Stimulated activated CD4-positive, alpha-beta T cell treated with anti-CD3 and anti-CD28 coated beads, Interleukin-2, amount 100 ng/mL, for 48 hours (primary cell): ENCODE measurements around the gene ZNF175.

ENCODE experiments used
- DNase-seq, 2 donors: peaks; one replicate each; pipeline ENCODE4 v3.0.0-alpha.2; 2020

ZNF175 gene

DNA sequence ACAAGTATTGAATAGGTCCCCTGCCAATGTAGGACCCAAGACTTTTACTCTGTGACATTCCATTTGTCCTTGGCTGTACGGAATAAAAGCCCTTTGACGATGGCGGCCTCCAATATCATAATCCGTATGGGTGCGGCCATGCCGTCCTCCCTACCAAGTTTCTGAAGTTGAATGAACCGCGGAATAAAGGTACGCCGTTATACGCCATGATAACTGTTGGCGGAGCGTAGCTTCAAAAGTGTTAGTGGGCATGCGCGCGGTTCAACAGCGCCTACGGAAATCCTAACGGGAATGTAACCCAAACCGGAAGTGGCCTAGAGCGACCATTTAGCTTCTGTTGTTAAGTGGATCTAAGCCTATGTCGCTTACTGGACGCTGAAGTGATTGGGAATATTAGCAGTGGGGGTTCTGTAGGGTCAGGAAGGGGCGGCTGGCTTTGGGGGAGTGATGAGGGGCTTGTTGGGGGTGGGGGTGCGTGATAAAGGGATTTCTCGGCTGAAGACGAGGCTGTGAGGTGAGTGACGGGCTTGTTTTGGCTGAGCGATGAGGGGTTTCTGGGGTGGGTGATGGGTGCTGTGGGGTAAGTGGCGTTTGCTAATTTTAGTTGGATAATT lies at the start of gene ZNF175:
Gene ZNF175 (plus strand): TSS at position 322 of the 614 bp plus-strand sequence. CDS start 2,047 bp downstream, outside the sequence.
- DNase-seq = peak; percentile 83 to 87

DNA sequence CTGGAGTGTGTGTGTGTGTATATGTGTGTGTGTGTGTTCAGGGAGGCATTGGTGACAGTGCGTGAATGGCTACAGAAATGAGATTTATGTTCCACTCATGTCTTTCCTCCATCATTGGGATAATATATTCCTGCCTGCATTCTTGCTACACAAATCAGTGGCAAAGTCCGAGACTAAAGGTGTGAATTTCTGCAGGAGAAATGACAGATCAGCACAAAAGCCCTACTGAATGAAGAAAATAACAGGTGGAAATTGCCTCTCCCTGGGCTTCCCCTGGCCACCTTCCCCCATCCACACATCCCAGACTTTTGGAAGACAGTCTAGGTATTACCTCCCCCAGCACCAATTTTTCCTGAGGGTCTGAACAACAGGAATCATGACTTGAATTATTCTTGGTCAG lies 49.7 kb upstream of the ZNF175 start:
- no peak for DNase-seq

DNA sequence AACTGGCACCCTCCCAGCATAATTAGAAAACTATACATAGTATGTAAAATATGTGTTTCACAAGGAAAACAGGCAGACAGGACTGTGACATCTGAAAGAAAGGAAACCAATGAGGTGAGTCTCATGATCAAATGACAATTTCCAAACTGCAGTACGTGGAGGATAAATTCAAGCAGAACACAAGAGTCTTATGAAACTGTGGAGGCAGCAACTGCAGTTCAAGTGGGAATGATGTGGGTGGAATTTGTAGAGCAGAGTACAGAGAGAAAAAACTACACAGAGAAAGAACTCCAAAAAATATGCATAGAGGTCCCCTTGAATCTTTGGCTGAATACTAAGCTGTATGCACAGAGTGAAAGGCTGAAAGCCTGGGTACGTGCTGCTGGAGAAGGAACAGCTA lies 49.3 kb upstream of the ZNF175 start:
- DNase-seq = no peak

DNA sequence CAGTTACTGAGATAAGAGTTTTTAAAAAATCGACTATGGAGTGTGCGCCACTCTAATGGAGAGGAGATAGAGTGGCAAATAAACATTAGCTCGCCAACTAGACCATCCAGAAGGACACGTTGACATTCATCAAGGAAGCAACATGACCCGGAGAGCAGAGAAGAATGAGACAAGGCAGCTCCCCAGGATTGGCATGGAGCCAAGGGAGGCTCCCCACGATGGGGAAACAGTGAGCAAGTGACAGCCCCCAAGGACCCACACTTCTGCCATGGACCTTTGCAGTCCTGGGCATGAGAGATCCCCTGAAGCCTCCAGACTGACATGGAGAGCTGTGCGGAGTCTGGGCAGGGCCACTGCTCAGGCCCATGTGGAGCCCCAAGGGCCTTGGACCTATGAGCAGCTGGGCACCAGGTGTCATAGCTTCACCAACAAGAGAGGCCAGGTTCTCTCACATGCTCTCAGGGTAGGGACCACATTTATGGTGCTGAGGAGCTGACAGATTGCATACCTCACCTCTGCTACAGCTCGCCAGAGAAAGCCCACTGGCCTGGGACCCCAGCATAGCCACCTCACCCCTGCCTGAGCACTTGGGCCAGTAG lies 46.3 kb upstream of the ZNF175 start:
- no peak for DNase-seq

DNA sequence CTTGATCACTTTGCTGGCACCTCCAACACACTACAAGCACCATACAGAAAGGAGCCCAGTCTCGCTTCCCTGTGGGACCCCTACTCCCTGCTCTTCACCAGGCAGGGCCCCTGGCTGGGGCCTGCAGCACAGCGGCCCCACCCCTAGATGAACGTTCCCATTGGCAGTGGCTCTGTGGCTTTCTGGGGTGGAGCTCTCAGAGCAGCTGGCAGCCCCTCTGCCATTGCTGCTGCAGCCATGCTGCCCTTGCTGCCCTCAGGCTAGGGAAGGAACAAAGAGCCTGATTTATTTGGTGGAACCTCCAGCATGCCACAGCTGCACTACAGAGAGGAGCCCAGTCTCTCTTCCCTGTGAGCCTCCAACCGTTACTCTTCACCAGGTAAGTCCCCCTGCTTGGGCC lies 45.4 kb upstream of the ZNF175 start:
- no peak for DNase-seq

DNA sequence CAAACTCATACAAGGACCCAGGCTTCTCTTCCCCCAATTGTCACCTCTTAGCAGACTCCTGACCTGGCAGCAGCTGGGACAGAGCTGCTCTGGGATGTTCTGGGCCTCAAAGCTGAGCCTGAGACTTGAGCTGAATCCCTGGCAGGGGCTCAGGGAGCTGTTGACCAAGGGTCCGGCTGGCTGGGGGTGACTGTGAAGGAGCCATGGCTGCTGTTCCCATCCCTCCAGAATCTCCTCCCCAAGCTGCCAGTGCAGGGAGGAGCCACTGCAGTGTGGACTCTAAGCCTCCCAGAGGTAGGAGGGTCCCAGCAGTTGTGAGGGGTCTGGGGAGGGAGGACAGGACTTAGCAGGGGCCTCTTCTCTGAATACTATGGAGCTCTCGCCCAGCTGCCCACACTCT lies 41.8 kb upstream of the ZNF175 start:
- no peak for DNase-seq

DNA sequence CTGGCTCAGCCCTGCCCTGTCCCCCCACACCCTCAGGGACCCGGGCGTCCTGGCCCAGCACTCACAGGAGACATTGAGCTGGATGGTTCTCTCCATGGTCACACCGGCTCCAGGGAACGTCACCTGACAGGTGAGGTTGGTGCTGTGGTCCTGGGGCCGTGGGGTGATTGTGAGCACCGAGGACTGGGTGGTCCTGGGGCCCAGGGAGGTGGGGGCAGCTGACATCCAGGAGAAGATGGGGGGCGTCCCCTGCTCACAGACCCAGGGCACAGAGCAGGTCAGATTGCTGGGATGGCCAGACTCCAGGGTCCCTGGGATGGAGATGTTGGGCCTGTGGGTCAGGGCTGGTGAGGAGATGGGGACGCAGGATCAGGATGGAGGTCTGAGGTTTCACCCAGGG lies 40.5 kb upstream of the ZNF175 start:
- no peak for DNase-seq

DNA sequence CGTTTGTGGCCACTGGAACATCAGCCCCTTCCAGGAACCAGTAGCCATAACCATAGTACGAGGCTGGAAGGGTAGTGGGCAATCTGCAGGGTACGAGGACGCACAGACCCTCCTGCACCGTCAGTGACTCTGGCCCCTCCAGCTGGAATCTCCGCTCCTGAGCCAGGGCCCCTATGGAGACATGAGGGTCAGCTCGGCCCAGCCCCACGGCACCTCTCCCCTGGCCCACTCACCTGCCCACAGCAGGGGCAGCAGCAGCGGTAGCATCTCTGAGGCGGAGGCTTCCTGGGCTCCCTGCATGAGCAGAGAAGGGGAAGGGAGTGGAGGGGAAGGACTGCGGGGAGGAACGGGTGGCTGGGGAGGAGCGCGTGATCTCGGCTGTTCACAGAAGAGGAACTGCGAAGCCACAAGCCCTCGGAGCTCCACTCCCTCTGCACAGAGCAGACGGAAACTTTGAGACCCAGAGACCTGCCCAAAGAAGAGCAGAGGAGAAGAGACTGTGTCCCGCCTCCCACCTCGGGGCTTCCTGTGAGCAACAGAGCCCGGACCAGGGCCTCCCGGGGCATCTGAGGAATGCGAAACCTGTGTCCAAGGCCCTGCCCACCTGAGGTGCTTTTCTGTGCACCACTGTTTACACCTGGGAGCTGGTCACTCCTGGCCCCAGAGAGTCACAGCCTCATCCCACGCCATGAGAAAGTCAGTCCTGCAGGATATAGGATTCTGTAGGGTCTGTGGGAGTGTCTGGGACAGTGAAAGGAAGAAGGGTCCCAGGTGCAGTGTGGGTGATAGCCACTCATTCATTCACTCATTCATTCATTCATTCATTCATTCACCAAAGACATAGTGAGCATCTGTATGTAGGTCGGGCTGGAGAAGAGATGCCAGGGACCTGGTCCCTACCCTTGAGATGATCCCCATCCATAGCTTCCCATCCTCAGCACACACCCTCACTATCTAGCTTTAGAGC lies 39.5 kb upstream of the ZNF175 start, which contains the start of gene SIGLEC6:
Gene SIGLEC6 (minus strand): TSS at position 322 of the 967 bp plus-strand sequence. CDS start 22 bp downstream, at position 300.
- no peak for DNase-seq

DNA sequence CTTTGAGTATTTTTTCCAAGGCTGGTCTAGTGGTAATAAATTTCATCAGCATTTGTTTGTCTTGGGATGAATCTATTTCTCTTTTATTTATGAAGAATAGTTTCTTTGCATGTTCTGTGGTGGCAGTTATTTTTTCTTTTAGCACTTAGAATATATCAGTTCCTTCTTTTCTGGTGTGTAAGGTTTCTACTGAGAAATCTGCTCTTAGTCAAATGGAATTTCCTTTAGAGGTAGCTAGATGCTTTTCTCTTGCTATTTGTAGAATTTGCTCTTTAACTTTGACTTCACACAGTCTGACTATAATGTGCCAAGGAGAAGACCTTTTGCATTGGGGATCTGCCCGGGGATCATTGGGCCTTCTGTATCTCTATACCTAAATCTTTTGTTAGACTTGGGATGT lies 35.5 kb upstream of the ZNF175 start:
- no peak for DNase-seq

DNA sequence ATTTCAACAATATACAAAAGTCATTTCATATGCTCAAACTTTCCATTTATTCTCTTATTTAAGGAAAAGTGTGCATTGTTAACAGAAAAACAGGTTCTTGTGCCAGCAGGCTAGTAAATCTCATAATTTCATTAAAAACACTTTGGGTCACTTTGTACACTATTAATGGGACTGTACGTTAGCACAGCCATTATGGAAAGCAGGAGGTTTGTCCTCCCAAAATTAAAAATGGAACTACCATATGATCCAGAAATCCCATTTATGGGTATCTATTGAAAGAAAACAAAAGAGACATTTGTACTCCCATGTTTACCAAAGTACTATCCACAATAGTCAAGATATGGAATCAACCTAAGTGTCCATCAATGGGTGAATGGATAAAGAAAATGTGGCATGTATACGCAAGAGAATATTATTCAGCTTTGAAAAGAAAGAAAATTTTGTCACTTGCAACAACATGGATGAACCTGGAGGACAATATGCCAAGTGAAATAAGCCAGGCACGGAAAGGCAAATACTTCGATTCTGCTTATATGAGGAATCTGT lies 31.2 kb upstream of the ZNF175 start:
- no peak for DNase-seq

DNA sequence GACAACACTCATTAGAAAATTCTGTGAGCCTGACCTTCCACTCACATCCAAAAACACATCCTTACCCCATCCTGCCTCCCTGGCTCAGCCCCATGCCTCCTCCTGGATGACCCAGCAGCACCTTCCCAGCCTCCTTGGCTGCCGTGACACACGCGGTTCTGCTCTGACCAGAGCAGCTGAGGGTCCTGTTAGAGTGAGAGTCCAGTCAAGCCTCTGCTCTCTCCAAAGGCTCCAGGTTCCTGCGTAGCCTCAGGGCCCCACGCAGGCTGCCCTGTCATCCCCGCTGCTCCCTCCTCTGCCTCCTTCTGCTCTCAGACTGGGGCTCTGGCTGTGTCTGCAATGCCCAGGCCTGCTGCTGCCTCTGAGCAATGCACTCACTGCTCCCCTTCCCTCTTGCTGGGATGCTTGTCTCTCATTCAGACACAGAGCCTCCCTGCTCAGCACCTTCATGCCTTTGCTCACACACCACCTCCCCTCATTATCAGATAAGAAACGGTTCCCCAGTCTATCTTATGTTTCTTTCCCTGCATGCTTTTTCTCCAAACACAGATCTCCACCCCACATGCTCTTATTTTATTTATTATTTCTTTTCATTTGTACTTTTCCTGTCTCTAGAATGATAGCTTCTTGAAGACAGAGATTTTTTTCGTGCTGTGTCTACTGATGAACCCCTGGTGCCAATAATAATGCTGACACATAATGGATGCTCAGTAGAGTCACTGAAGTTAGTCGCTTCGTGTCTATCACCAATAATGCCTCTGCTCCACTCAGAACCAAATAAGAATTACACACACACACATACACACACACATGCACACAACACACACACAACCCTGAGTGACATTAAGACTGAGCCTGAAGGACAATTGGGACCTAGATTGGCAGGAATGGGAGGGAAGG lies 29.4 kb upstream of the ZNF175 start:
- no peak for DNase-seq

DNA sequence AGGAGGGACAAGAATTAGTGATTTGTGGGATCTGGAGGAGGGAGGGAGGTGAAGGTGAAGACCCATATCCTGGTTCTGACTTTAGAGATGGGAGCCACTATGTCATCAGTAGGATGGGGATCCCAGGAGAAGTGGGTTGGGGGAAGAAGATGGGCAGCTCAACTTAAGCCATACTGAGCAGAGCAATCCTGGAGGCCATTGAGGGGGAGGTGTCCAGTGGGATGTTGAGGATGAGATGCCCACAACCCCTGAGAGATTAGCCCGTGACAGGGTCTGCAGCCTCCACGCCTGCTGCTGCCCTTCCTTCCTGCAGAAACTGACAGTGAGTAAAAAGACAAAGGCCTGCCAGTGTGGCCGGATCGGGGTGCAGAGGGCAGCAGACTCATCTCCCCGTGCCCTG lies 28.4 kb upstream of the ZNF175 start:
- DNase-seq = no peak

DNA sequence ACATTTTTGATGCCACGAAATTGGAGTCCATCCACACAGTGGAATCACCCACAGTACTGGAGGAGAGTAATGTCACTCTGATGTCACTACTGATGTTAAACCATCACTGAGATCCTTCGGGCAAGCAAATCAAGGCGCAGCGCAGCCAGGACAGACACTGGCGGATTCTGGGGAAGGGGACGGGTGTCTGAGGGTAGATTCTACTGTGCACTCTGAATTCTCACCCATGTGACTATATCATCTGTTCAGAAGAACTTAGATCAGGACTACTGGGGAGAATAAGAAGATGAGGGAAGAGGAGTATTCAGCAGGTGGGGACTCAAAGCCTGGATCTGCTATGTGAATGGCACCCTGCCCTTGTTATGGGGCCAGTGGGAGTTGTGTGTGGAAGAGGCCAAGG lies 27.0 kb upstream of the ZNF175 start:
- no peak for DNase-seq

DNA sequence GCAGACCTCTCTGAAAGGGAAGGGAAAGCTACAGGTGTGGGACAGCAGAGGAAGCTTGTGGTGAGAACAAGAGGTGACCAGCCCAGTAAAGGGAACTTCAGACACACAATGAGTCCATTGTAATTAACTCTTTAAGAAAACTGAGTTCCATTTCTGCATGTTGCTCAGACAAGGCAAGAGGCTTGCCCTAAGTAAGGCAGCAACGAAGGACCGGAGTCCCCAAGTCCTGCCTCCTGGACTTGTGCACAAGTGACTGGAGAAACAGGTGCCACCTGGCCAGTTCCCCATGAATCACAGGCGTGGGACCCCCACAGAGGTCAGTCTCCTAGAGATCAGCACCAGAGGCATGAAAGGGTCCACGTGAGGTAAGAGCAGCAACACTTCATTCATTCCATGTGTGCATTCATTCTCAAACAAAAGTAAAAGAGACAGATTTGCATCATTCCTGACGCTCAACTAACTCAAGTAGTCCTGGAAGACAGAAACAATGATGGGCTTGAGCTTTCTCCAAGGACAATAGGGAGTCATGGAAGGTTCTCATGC lies 24.9 kb upstream of the ZNF175 start:
- no peak for DNase-seq

DNA sequence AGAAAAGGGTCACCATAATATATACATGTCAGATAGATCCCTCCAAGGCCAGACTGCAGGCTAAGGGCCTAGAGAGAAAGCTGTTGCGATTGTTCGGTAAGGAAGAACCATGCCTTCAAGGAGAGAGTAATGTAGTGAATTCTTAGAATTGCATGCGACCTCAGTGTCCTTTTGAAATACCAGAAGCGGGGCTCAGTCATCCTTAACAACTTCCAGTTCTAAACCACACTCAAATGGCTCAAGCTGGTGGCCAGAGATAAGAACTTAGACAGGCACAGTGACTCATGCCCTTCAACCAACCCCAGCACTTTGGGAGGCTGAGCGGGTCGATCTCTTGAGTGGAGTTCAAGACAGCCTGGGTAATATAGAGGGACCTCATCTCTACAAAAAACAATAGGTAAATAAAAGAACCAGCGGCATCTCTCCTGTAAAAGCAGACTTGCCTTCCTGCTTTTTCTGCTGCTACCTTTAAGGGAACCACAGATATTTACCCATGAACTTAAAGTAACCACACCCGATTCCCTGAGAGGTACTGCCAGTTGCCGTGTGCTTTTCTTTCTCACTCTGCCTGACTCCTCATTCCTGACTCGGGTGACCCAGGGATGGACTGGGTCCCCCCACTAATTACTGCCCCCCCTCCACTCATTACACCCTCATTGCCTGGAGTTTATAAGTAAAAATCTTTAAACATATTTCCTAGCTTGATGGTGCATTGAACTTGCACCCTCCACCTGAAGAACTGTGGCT lies 24.3 kb upstream of the ZNF175 start:
- DNase-seq = no peak

DNA sequence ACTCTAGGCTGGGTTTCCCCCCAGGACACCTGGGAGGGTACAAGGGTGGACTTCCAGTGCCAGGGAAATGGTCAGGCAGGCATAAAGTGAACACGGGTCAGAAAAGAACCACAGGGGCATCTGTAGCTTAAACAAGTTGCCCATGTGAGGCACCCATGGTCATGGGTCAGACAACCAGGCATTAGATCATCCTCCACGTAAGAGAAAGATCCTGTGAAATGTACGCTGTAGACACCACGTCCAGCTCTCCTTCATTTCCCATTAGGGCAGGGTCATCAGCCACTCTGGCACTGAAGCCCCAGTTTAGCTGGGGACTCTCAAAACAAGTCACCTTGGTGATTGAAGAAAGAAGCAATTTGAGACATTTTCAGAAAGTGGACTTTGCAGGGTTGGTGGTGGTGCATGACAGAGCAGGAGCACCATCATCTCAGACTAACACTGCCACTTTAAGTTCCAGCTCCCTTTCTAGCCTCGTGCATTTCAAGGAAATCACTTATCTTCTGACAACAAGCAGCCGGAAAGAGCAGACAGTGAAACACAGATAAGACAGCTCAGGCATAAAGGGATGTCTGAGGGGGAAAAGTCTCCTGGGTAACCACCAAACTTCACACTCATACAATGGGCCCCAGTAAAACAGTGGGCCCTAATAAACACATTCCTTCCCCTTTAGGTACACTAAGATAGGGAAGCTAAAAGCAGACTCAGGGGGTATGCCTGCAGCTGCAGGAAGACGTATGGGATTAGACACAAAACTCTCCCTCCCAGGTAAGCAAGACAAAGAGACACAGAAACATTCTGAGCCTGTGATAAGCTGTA lies 23.5 kb upstream of the ZNF175 start:
- DNase-seq = no peak

DNA sequence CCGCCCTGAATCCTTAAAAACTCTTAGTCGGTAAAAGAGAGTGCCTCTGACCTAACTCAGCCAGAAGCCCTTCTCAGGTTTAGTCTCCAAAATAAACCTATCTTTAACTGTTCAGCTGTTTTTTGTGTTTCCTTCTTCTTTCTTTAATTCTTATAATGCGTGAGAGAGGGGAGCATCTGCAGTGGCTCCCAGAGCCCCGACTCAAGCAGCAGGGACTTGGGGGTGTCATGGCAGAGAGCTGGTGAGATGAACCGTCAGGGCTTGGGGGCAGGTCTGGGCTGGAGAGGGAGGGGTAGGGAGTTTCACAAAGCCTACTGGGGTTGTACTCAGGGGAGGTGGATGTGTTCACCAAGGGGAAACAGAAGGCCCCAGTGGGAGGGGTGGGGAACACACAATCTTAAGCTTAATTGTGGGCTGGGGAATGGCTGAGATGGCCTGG lies 22.9 kb upstream of the ZNF175 start:
- DNase-seq = no peak

DNA sequence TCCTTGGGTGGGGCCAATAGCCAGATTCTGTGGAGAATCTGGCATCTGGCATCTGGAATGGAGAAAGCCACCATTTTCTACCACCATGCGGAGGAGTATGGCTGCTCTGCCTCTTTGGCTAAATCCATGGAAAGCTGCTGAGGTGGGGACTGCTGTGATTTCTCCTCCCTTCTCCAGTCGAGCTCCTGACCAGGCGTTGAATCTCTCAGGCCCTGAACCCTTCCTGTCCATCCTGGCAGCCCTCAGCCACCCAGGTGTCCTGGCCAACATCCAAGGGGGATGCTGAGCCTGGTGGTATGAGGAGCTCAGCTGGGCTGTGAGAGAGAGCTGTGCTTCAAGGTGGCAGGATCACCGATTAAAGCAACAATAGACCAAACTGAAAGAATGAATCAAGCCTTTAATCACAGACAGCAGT lies 22.2 kb upstream of the ZNF175 start:
- DNase-seq = no peak

DNA sequence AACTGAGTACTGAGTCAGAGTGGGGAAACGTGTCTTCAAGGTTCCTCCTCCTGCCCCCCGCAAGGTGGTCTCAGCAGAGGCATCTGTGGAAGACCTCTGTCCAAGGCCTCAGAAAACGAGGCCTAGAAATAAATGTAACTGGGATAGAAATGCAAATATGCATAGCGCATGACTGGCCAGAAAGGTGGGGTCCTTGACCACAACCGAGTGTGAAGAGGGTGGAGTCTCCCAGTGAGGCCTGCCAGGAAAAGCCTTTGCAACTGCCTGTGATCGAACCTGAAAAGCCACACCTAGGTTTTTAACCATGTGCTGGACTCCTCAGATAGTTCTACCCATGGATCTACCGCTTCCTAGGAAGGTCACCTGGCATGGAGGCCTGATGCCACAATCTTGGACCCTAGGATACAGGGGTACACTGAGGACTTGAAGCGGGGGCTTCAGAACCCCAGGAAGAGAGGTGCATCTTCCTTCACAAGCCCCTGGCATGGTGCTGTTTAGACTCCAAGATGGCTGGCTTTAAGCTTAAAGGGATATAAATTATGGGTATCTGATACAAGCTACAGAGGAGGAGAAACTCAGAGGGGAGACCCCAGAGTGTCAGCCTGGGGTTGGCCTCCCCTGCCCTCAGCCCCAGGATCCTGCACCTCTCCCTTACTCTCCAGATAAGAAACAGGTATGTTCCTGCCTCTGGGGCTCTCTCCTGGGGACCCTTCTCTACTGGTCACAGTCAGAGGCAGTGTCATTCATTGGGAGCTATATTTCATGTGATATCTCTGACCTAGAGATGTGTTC lies 21.4 kb upstream of the ZNF175 start:
- DNase-seq = no peak
